Measurements from ENCODE around the gene PLD5. TPM values are rescaled to one million over a fixed set of nuclear protein-coding genes. Genes with fewer than 3 reads are reported as not detected.

PLD5 gene
- total and polyA plus RNA-seq, 2 donors (not counting 3 experiments of a cell fraction or from before 2014, with no cell fraction given), result not detected

- no peak for TF ChIP-seq FOS (IDR thresholded peaks at IDR 0.05; ENCODE audit: borderline replicate concordance, insufficient read depth, low read length)
- no peak for TF ChIP-seq MAX (IDR thresholded peaks at IDR 0.05; ENCODE audit: insufficient read depth, insufficient read length)
- no peak for TF ChIP-seq EZH2 (IDR thresholded peaks at IDR 0.05; ENCODE audit: borderline replicate concordance, low read depth, low read length, severe bottlenecking)
- TF ChIP-seq, protein P1, sequence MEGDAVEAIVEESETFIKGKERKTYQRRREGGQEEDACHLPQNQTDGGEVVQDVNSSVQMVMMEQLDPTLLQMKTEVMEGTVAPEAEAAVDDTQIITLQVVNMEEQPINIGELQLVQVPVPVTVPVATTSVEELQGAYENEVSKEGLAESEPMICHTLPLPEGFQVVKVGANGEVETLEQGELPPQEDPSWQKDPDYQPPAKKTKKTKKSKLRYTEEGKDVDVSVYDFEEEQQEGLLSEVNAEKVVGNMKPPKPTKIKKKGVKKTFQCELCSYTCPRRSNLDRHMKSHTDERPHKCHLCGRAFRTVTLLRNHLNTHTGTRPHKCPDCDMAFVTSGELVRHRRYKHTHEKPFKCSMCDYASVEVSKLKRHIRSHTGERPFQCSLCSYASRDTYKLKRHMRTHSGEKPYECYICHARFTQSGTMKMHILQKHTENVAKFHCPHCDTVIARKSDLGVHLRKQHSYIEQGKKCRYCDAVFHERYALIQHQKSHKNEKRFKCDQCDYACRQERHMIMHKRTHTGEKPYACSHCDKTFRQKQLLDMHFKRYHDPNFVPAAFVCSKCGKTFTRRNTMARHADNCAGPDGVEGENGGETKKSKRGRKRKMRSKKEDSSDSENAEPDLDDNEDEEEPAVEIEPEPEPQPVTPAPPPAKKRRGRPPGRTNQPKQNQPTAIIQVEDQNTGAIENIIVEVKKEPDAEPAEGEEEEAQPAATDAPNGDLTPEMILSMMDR (IDR thresholded peaks at IDR 0.05; ENCODE audit: extremely low read depth in 1 of 2, insufficient read depth in 1 of 2, low read depth in 1 of 2, low read length in 2 of 2), result no peak
- TF ChIP-seq JUN (IDR thresholded peaks at IDR 0.05; ENCODE audit: borderline replicate concordance, insufficient read depth, insufficient read length, low read depth), result no peak
- Histone ChIP-seq H3K79me2 (ENCODE audit: control insufficient read depth, insufficient read depth, low read length) (no peaks in the 10 kb centered on the region), H3K4me2 (ENCODE audit: insufficient read depth, low read length) (no peak overlapping the region), H2AFZ (ENCODE audit: low read depth, low read length) (no peak overlapping the region), H3K4me3 (replicated peaks in 1 of 3; ENCODE audit: insufficient read depth in 1 of 3, low read depth in 1 of 3, low read length in 3 of 3) (no peak overlapping the region), H3K9ac (replicated peaks; ENCODE audit: extremely low read depth, insufficient read depth, low read length) (no peak overlapping the region), H4K20me1 (replicated peaks; ENCODE audit: control insufficient read depth, extremely low read depth, insufficient read depth, low read length) (no peaks in the 10 kb centered on the region), H3K4me1 (ENCODE audit: control insufficient read depth, extremely low read depth, insufficient read depth, low read length) (no peaks in the 10 kb centered on the region), H3K27me3 (ENCODE audit: control insufficient read depth in 2 of 2, insufficient read depth in 2 of 2, low read length in 2 of 2) (no peaks in the 10 kb centered on the region), H3K27ac (ENCODE audit: insufficient read depth, low read depth, low read length) (no peak overlapping the region), H3K9me1 (replicated peaks; ENCODE audit: control insufficient read depth, extremely low read depth, insufficient read depth, low read length) (no peaks in the 10 kb centered on the region), H3K9me3 (replicated peaks; ENCODE audit: control insufficient read depth, insufficient read depth, low read length) (no peaks in the 10 kb centered on the region), H3K36me3 (ENCODE audit: control insufficient read depth in 2 of 2, extremely low read depth in 1 of 2, insufficient read depth in 2 of 2, low read length in 2 of 2) (no peaks in the 10 kb centered on the region)
- FAIRE-seq (no peak), DNase-seq (ENCODE audit: low read depth, low spot score) (no peak)
- BruUV-seq (replicated peaks), result no TSS peak
- intact Hi-C loops (cut with micrococcal nuclease) (no loop called here), dilution Hi-C loops (cut with MboI; ENCODE audit: extremely low pct_ligation_motif_present, low sequenced_read_pairs) (no loop called here)
- POLR2A ChIA-PET, result no interaction called here
- CTCF ChIA-PET, result no interaction called here
Measured at GRCh38 chr1:242209063-242209462, 315.4 kb downstream of the PLD5 start.

- ChIA-PET CTCF (no interaction called here), POLR2A (no interaction called here)
- Histone ChIP-seq H2AFZ (ENCODE audit: low read depth, low read length) (no peak overlapping the region), H3K4me3 (replicated peaks in 1 of 3; ENCODE audit: insufficient read depth in 1 of 3, low read depth in 1 of 3, low read length in 3 of 3) (no peak overlapping the region), H4K20me1 (replicated peaks; ENCODE audit: control insufficient read depth, extremely low read depth, insufficient read depth, low read length) (no peaks in the 10 kb centered on the region), H3K9ac (replicated peaks; ENCODE audit: extremely low read depth, insufficient read depth, low read length) (no peak overlapping the region), H3K27ac (ENCODE audit: insufficient read depth, low read depth, low read length) (no peak overlapping the region), H3K9me3 (replicated peaks; ENCODE audit: control insufficient read depth, insufficient read depth, low read length) (no peaks in the 10 kb centered on the region), H3K4me2 (ENCODE audit: insufficient read depth, low read length) (no peak overlapping the region), H3K4me1 (ENCODE audit: control insufficient read depth, extremely low read depth, insufficient read depth, low read length) (no peaks in the 10 kb centered on the region), H3K27me3 (ENCODE audit: control insufficient read depth in 2 of 2, insufficient read depth in 2 of 2, low read length in 2 of 2) (no peaks in the 10 kb centered on the region), H3K36me3 (ENCODE audit: control insufficient read depth in 2 of 2, extremely low read depth in 1 of 2, insufficient read depth in 2 of 2, low read length in 2 of 2) (no peaks in the 10 kb centered on the region), H3K9me1 (replicated peaks; ENCODE audit: control insufficient read depth, extremely low read depth, insufficient read depth, low read length) (no peaks in the 10 kb centered on the region), H3K79me2 (ENCODE audit: control insufficient read depth, insufficient read depth, low read length) (no peaks in the 10 kb centered on the region)
- intact Hi-C loops (cut with micrococcal nuclease) (no loop called here), dilution Hi-C loops (cut with MboI; ENCODE audit: extremely low pct_ligation_motif_present, low sequenced_read_pairs) (no loop called here)
- no TSS peak for BruUV-seq (replicated peaks)
- FAIRE-seq (no peak), DNase-seq (ENCODE audit: low read depth, low spot score) (no peak)
- TF ChIP-seq GATA2 (IDR thresholded peaks at IDR 0.05; ENCODE audit: insufficient read depth, insufficient read length, low read depth, low read length) (no peak), POLR2AphosphoS5 (IDR thresholded peaks at IDR 0.05; ENCODE audit: insufficient read depth, low read depth, low read length) (no peak), JUN (IDR thresholded peaks at IDR 0.05; ENCODE audit: borderline replicate concordance, insufficient read depth, insufficient read length, low read depth) (no peak)
Measured at GRCh38 chr1:242208021-242208420, 316.5 kb downstream of the PLD5 start.

Measured in endothelial cell of umbilical vein (primary cell).